ENCODE data around the gene DCDC2C. TPM values are rescaled to one million over a fixed set of nuclear protein-coding genes. Genes with fewer than 3 reads are reported as not detected.

Gene DCDC2C, protein sequence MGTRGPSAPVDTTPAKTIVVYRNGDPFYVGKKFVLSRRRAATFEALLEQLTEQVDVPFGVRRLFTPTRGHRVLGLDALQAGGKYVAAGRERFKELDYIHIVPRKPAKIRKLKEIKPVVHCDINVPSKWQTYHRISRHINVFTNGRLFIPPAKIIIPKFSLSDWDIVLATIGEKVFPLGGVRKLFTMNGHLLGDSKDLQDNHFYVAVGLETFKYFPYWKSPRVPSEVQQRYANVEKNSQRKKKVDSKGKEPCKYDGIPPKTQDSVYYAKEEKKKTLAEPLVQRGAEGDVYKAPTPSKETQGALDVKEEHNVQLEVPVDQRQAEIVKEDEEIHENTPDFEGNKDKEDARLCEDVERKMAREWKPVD
- not detected in 3 replicates for total RNA-seq (2021)
- percentile 4 among the genes with signal in this experiment for Bru-seq, nascent RNA
- long read RNA-seq, experiment 1 = 0 reads
- long read RNA-seq, experiment 2 = 0 reads
- long read RNA-seq, experiment 3 = 0 reads

DNA sequence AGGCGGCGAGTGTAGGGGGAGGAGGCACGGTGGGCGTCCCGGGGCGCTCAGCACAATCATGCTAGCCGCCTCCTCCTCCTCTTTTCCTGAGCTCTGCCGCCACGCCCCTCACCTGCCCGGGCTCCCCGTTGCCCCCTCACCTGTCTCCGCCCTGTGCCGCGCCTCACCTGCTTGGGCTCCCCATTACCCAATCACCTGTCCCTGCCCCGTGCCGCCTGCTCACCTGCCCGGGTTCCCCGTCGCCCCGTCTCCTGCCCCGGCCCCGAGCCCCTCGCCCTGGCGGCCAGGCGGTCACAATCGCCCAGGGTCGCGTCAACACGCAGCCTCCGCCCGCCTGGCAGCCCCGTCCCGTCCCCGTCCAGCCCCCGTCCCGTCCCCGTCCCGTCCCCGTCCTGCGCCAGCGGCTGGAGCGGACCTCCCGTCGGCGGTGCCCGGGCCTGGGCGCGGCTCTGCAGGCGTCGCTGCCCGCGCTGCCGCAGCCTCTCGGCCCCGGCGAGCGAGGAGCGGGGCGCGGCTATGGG, at the start of gene DCDC2C:
Gene DCDC2C (plus strand): TSS at position 340 of the 521 bp plus-strand sequence. CDS start 177 bp downstream, at position 517.
- no peaks in the 10 kb centered on the region for H3K4me1 Mint-ChIP-seq
- H3K27ac Mint-ChIP-seq = no peak within 1 kb of the TSS
- H3K27me3 Mint-ChIP-seq (ENCODE audit: low read depth) = peaks cover 24% of the 10 kb centered on the region
- H3K4me3 Mint-ChIP-seq = no peak within 1 kb of the TSS
- ChIA-PET CTCF (no interaction called here), POLR2A (no interaction called here)
- ATAC-seq (peak; percentile 34), DNase-seq (ENCODE audit: low spot score) (no peak)
- TF ChIP-seq NR3C1 (CRISPR knock-in tag; conservative IDR thresholded peaks at IDR 0.05; ENCODE audit: low read depth) = no peak
- TF ChIP-seq, protein P1, sequence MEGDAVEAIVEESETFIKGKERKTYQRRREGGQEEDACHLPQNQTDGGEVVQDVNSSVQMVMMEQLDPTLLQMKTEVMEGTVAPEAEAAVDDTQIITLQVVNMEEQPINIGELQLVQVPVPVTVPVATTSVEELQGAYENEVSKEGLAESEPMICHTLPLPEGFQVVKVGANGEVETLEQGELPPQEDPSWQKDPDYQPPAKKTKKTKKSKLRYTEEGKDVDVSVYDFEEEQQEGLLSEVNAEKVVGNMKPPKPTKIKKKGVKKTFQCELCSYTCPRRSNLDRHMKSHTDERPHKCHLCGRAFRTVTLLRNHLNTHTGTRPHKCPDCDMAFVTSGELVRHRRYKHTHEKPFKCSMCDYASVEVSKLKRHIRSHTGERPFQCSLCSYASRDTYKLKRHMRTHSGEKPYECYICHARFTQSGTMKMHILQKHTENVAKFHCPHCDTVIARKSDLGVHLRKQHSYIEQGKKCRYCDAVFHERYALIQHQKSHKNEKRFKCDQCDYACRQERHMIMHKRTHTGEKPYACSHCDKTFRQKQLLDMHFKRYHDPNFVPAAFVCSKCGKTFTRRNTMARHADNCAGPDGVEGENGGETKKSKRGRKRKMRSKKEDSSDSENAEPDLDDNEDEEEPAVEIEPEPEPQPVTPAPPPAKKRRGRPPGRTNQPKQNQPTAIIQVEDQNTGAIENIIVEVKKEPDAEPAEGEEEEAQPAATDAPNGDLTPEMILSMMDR (IDR thresholded peaks at IDR 0.05) = no peak
- TF ChIP-seq ZNF263 (CRISPR knock-in tag; IDR thresholded peaks at IDR 0.05; ENCODE audit: low read depth) = no peak
- no peak for TF ChIP-seq GRHL2 (CRISPR knock-in tag; IDR thresholded peaks at IDR 0.05; ENCODE audit: insufficient replicate concordance, severe bottlenecking)
- no peak for TF ChIP-seq MYBL2 (CRISPR knock-in tag; IDR thresholded peaks at IDR 0.05)
- TF ChIP-seq, protein P2, sequence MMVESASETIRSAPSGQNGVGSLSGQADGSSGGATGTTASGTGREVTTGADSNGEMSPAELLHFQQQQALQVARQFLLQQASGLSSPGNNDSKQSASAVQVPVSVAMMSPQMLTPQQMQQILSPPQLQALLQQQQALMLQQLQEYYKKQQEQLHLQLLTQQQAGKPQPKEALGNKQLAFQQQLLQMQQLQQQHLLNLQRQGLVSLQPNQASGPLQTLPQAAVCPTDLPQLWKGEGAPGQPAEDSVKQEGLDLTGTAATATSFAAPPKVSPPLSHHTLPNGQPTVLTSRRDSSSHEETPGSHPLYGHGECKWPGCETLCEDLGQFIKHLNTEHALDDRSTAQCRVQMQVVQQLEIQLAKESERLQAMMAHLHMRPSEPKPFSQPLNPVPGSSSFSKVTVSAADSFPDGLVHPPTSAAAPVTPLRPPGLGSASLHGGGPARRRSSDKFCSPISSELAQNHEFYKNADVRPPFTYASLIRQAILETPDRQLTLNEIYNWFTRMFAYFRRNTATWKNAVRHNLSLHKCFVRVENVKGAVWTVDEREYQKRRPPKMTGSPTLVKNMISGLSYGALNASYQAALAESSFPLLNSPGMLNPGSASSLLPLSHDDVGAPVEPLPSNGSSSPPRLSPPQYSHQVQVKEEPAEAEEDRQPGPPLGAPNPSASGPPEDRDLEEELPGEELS (CRISPR knock-in tag; IDR thresholded peaks at IDR 0.05) = no peak
- TF ChIP-seq IRF2 (CRISPR knock-in tag; IDR thresholded peaks at IDR 0.05; ENCODE audit: borderline replicate concordance, low read depth) = no peak
- no peak for TF ChIP-seq GTF2I (CRISPR knock-in tag; conservative IDR thresholded peaks at IDR 0.05)
- H3K9me3 Mint-ChIP-seq = peaks cover 73% of the 10 kb centered on the region
- peaks cover 48% of the 10 kb centered on the region for H3K36me3 Mint-ChIP-seq

DNA sequence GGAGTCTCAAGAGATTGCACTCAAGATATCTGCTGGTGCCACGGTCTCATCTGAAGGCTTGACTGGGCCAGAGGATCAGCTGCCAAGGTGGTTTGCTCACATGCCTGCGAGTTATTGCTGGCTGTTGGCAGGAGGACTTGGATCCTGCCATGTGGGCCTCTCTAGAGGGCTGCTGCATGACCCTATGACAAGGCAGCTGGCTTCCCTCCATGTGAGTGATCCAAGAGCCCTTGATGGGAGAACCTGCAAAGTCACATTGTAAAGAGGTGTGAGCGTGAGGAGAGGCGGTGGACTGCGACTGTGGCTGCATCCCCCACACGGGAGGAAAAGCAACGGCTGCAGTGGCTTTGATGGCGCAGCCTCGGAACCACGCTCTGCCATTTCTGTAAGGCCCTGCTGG, 49.4 kb upstream of the DCDC2C start:
- Mint-ChIP-seq H3K4me3 (no peak overlapping the region), H3K27me3 (ENCODE audit: low read depth) (peaks cover 13% of the 10 kb centered on the region), H3K36me3 (no peaks in the 10 kb centered on the region), H3K9me3 (peaks cover 3% of the 10 kb centered on the region; the same call in 1 of the 2 replicates), H3K4me1 (peaks cover 17% of the 10 kb centered on the region), H3K27ac (no peak overlapping the region)
- ATAC-seq (no peak), DNase-seq (ENCODE audit: low spot score) (no peak)
- CTCF ChIA-PET = no interaction called here
- POLR2A ChIA-PET = no interaction called here
- TF ChIP-seq, protein P3, sequence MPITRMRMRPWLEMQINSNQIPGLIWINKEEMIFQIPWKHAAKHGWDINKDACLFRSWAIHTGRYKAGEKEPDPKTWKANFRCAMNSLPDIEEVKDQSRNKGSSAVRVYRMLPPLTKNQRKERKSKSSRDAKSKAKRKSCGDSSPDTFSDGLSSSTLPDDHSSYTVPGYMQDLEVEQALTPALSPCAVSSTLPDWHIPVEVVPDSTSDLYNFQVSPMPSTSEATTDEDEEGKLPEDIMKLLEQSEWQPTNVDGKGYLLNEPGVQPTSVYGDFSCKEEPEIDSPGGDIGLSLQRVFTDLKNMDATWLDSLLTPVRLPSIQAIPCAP (CRISPR knock-in tag; IDR thresholded peaks at IDR 0.05) = no peak
- TF ChIP-seq, protein P2 (CRISPR knock-in tag; IDR thresholded peaks at IDR 0.05) = no peak
- no peak for TF ChIP-seq GABPB1 (CRISPR knock-in tag; IDR thresholded peaks at IDR 0.05)
- no peak for TF ChIP-seq NR3C1 (CRISPR knock-in tag; conservative IDR thresholded peaks at IDR 0.05; ENCODE audit: low read depth)
- TF ChIP-seq, protein P4, sequence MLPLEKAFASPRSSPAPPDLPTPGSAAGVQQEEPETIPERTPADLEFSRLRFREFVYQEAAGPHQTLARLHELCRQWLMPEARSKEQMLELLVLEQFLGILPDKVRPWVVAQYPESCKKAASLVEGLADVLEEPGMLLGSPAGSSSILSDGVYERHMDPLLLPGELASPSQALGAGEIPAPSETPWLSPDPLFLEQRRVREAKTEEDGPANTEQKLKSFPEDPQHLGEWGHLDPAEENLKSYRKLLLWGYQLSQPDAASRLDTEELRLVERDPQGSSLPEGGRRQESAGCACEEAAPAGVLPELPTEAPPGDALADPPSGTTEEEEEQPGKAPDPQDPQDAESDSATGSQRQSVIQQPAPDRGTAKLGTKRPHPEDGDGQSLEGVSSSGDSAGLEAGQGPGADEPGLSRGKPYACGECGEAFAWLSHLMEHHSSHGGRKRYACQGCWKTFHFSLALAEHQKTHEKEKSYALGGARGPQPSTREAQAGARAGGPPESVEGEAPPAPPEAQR (CRISPR knock-in tag; IDR thresholded peaks at IDR 0.05) = no peak
- no peak for TF ChIP-seq HMGA2 (CRISPR knock-in tag; IDR thresholded peaks at IDR 0.05)
- TF ChIP-seq, protein P5, sequence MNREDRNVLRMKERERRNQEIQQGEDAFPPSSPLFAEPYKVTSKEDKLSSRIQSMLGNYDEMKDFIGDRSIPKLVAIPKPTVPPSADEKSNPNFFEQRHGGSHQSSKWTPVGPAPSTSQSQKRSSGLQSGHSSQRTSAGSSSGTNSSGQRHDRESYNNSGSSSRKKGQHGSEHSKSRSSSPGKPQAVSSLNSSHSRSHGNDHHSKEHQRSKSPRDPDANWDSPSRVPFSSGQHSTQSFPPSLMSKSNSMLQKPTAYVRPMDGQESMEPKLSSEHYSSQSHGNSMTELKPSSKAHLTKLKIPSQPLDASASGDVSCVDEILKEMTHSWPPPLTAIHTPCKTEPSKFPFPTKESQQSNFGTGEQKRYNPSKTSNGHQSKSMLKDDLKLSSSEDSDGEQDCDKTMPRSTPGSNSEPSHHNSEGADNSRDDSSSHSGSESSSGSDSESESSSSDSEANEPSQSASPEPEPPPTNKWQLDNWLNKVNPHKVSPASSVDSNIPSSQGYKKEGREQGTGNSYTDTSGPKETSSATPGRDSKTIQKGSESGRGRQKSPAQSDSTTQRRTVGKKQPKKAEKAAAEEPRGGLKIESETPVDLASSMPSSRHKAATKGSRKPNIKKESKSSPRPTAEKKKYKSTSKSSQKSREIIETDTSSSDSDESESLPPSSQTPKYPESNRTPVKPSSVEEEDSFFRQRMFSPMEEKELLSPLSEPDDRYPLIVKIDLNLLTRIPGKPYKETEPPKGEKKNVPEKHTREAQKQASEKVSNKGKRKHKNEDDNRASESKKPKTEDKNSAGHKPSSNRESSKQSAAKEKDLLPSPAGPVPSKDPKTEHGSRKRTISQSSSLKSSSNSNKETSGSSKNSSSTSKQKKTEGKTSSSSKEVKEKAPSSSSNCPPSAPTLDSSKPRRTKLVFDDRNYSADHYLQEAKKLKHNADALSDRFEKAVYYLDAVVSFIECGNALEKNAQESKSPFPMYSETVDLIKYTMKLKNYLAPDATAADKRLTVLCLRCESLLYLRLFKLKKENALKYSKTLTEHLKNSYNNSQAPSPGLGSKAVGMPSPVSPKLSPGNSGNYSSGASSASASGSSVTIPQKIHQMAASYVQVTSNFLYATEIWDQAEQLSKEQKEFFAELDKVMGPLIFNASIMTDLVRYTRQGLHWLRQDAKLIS (CRISPR knock-in tag; IDR thresholded peaks at IDR 0.05; ENCODE audit: borderline replicate concordance) = no peak
- TF ChIP-seq TEAD4 (CRISPR knock-in tag; IDR thresholded peaks at IDR 0.05) = no peak
- TF ChIP-seq, protein P6, sequence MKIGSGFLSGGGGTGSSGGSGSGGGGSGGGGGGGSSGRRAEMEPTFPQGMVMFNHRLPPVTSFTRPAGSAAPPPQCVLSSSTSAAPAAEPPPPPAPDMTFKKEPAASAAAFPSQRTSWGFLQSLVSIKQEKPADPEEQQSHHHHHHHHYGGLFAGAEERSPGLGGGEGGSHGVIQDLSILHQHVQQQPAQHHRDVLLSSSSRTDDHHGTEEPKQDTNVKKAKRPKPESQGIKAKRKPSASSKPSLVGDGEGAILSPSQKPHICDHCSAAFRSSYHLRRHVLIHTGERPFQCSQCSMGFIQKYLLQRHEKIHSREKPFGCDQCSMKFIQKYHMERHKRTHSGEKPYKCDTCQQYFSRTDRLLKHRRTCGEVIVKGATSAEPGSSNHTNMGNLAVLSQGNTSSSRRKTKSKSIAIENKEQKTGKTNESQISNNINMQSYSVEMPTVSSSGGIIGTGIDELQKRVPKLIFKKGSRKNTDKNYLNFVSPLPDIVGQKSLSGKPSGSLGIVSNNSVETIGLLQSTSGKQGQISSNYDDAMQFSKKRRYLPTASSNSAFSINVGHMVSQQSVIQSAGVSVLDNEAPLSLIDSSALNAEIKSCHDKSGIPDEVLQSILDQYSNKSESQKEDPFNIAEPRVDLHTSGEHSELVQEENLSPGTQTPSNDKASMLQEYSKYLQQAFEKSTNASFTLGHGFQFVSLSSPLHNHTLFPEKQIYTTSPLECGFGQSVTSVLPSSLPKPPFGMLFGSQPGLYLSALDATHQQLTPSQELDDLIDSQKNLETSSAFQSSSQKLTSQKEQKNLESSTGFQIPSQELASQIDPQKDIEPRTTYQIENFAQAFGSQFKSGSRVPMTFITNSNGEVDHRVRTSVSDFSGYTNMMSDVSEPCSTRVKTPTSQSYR (CRISPR knock-in tag; IDR thresholded peaks at IDR 0.05) = no peak
- TF ChIP-seq MYBL2 (CRISPR knock-in tag; IDR thresholded peaks at IDR 0.05) = no peak
- TF ChIP-seq TP53 (CRISPR knock-in tag; IDR thresholded peaks at IDR 0.05) = no peak
- no peak for TF ChIP-seq CREB1 (CRISPR knock-in tag; IDR thresholded peaks at IDR 0.05)
- TF ChIP-seq SOX15 (CRISPR knock-in tag; IDR thresholded peaks at IDR 0.05) = no peak

Measured in WTC11 (cell line).